Measurements from ENCODE around the gene PTPRT.

GRCh38 chr20:42346189-42347170, 843.2 kb downstream of the PTPRT start:
- TF ChIP-seq EZH2 (IDR thresholded peaks at IDR 0.05; ENCODE audit: low read length, unreplicated experiment) (no peak), CTCF (conservative IDR thresholded peaks at IDR 0.05; ENCODE audit: low read depth, low read length) (no peak)

Data from PC-3 (cell line).